Measurements from ENCODE around the gene GANAB. TPM values are rescaled to one million over a fixed set of nuclear protein-coding genes. Genes with fewer than 3 reads are reported as not detected.

GANAB gene
- total and polyA plus RNA-seq, 2 of the 13 experiments (the other 11 are each of a cell fraction or from before 2014, with no cell fraction given): 99.5 to 234 TPM

DNA sequence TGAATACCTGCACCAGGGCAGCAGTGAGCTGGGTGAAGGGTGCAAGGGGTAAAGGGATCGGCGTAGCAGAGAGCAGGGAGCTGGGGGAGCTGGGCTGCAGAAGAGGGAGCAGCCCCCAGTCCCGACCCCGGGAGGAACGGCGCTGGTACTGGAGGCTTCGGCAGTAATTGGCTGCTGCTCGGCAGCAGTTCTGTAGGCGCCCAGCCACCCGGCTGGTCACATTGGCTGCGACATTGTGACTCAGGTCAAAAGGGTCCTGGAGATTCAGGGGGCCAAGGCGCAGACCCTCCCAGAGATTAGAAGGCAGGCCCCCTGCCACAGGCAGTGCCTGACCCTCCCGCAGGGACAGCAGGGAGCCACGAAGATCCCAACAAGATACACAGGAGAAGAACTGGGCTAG lies 70.6 kb downstream of the GANAB start (continued):
- TF ChIP-seq, protein P1, sequence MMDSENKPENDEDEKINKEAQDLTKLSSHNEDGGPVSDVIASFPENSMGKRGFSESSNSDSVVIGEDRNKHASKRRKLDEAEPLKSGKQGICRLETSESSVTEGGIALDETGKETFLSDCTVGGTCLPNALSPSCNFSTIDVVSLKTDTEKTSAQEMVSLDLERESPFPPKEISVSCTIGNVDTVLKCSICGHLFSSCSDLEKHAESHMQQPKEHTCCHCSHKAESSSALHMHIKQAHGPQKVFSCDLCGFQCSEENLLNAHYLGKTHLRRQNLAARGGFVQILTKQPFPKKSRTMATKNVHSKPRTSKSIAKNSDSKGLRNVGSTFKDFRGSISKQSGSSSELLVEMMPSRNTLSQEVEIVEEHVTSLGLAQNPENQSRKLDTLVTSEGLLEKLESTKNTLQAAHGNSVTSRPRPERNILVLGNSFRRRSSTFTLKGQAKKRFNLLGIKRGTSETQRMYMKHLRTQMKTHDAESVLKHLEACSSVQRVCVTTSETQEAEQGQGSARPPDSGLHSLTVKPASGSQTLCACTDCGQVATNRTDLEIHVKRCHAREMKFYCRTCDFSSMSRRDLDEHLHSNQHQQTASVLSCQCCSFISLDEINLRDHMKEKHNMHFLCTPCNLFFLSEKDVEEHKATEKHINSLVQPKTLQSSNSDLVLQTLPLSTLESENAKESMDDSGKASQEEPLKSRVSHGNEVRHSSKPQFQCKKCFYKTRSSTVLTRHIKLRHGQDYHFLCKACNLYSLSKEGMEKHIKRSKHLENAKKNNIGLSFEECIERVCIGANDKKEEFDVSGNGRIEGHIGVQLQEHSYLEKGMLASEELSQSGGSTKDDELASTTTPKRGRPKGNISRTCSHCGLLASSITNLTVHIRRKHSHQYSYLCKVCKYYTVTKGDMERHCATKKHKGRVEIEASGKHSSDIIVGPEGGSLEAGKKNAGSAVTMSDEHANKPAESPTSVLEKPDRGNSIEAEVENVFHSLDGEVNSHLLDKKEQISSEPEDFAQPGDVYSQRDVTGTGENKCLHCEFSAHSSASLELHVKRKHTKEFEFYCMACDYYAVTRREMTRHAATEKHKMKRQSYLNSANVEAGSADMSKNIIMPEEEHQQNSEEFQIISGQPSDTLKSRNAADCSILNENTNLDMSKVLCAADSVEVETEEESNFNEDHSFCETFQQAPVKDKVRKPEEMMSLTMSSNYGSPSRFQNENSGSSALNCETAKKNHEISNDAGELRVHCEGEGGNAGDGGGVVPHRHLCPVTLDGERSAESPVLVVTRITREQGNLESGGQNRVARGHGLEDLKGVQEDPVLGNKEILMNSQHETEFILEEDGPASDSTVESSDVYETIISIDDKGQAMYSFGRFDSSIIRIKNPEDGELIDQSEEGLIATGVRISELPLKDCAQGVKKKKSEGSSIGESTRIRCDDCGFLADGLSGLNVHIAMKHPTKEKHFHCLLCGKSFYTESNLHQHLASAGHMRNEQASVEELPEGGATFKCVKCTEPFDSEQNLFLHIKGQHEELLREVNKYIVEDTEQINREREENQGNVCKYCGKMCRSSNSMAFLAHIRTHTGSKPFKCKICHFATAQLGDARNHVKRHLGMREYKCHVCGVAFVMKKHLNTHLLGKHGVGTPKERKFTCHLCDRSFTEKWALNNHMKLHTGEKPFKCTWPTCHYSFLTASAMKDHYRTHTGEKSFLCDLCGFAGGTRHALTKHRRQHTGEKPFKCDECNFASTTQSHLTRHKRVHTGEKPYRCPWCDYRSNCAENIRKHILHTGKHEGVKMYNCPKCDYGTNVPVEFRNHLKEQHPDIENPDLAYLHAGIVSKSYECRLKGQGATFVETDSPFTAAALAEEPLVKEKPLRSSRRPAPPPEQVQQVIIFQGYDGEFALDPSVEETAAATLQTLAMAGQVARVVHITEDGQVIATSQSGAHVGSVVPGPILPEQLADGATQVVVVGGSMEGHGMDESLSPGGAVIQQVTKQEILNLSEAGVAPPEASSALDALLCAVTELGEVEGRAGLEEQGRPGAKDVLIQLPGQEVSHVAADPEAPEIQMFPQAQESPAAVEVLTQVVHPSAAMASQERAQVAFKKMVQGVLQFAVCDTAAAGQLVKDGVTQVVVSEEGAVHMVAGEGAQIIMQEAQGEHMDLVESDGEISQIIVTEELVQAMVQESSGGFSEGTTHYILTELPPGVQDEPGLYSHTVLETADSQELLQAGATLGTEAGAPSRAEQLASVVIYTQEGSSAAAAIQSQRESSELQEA (CRISPR knock-in tag; IDR thresholded peaks at IDR 0.05; ENCODE audit: not compliant biosample characterization): no peak
- TF ChIP-seq HNRNPK (IDR thresholded peaks at IDR 0.05; ENCODE audit: low read depth, low read length, poor library complexity, severe bottlenecking) (no peak), ZNF879 (CRISPR knock-in tag; IDR thresholded peaks at IDR 0.05) (no peak), ZNF629 (CRISPR knock-in tag; conservative IDR thresholded peaks at IDR 0.05) (no peak), TCF7 (IDR thresholded peaks at IDR 0.05; ENCODE audit: low read depth) (no peak), ETV5 (CRISPR knock-in tag; IDR thresholded peaks at IDR 0.05; ENCODE audit: borderline replicate concordance) (no peak), ZBTB1 (CRISPR knock-in tag; IDR thresholded peaks at IDR 0.05; ENCODE audit: borderline replicate concordance) (no peak), NR1H2 (CRISPR knock-in tag; IDR thresholded peaks at IDR 0.05; ENCODE audit: borderline replicate concordance, low read depth) (no peak)
